Neutrophil (primary cell): ENCODE data around the gene PUSL1.

Experiments used
- H3K27ac ChIP-seq: fragments of 200-600 bp; sonication (generic); 2 replicates; pipeline ENCODE4 v1.5.1; 2016; ENCODE audit warnings: mild to moderate bottlenecking, moderate library complexity
- H3K27me3 ChIP-seq: fragments of 200-600 bp; sonication (generic); 2 replicates; pipeline ENCODE4 v1.6.0; 2016; ENCODE audit warnings: mild to moderate bottlenecking
- H3K36me3 ChIP-seq: fragments of 200-600 bp; sonication (generic); 2 replicates; pipeline ENCODE4 v1.5.1; 2017
- H3K4me1 ChIP-seq, 2 experiments: fragments of 200-600 bp in 1 of 2; sonication (generic) in 1 of 2; 1 replicate in 1 of 2; 2 replicates in 1 of 2; pipeline versions ENCODE4 v1.5.1 to v1.6.1; 2013 to 2016; ENCODE audit warnings: low read depth in 1 of 2, low read length in 1 of 2, mild to moderate bottlenecking in 1 of 2, moderate library complexity in 1 of 2; ENCODE audit not compliant: control insufficient read depth in 1 of 2, insufficient read depth in 1 of 2
- H3K4me3 ChIP-seq, 2 experiments: fragments of 200-600 bp in 1 of 2; sonication (generic) in 1 of 2; 1 replicate in 1 of 2; 2 replicates in 1 of 2; pipeline ENCODE4 v1.5.1; 2013 to 2016; ENCODE audit warnings: low read depth in 1 of 2, low read length in 1 of 2, mild to moderate bottlenecking in 1 of 2, moderate library complexity in 1 of 2
- H3K9me3 ChIP-seq: fragments of 200-600 bp; sonication (generic); 2 replicates; pipeline ENCODE4 v1.5.1; 2016
- CTCF ChIP-seq: fragments of 200-600 bp; sonication (generic); IDR thresholded peaks from 2 replicates; pipeline ENCODE4 v1.5.1; 2016; ENCODE audit warnings: antibody characterized with exemption

The PUSL1 gene

GRCh38 chr1:1318777-1319645 is 10.6 kb downstream of the PUSL1 start:
- H3K27ac ChIP-seq = no peak overlapping the region
- no peaks in the 10 kb centered on the region for H3K27me3 ChIP-seq
- H3K9me3 ChIP-seq = no peaks in the 10 kb centered on the region
- TF ChIP-seq CTCF = no peak
- peaks cover 7 to 9% of the 10 kb centered on the region in 2 experiments for H3K4me1 ChIP-seq
- H3K4me3 ChIP-seq = no peak overlapping the region
- peaks cover 66% of the 10 kb centered on the region for H3K36me3 ChIP-seq

GRCh38 chr1:1319646-1319941 is 11.2 kb downstream of the PUSL1 start:
- Histone ChIP-seq H3K27ac (no peak overlapping the region), H3K4me1 (peaks cover 9 to 13% of the 10 kb centered on the region in 2 experiments), H3K36me3 (peaks cover 60% of the 10 kb centered on the region), H3K4me3 (no peak overlapping the region), H3K9me3 (no peaks in the 10 kb centered on the region), H3K27me3 (no peaks in the 10 kb centered on the region)
- TF ChIP-seq CTCF = no peak

- TF ChIP-seq CTCF = no peak
- no peaks in the 10 kb centered on the region for H3K9me3 ChIP-seq
- H3K36me3 ChIP-seq = peaks cover 49% of the 10 kb centered on the region
- H3K4me3 ChIP-seq = no peak overlapping the region
- no peak overlapping the region for H3K27ac ChIP-seq
- H3K27me3 ChIP-seq = no peaks in the 10 kb centered on the region
- peaks cover 19 to 26% of the 10 kb centered on the region in 2 experiments for H3K4me1 ChIP-seq
Measured at GRCh38 chr1:1320666-1321448, 12.5 kb downstream of the PUSL1 start.

GRCh38 chr1:1321477-1321876 is 13.1 kb downstream of the PUSL1 start:
- Histone ChIP-seq H3K4me1 (peaks cover 25 to 32% of the 10 kb centered on the region in 2 experiments), H3K4me3 (no peak overlapping the region), H3K27me3 (no peaks in the 10 kb centered on the region), H3K36me3 (peaks cover 46% of the 10 kb centered on the region), H3K9me3 (no peaks in the 10 kb centered on the region), H3K27ac (no peak overlapping the region)
- TF ChIP-seq CTCF = no peak

- H3K9me3 ChIP-seq = no peaks in the 10 kb centered on the region
- H3K4me3 ChIP-seq = no peak overlapping the region
- peaks cover 51% of the 10 kb centered on the region for H3K36me3 ChIP-seq
- no peak overlapping the region for H3K27ac ChIP-seq
- no peaks in the 10 kb centered on the region for H3K27me3 ChIP-seq
- no peak for TF ChIP-seq CTCF
- peaks cover 26 to 33% of the 10 kb centered on the region in 2 experiments for H3K4me1 ChIP-seq
Measured at GRCh38 chr1:1322418-1322817, 14.0 kb downstream of the PUSL1 start.
